Skeletal muscle tissue (tissue), 4 donors: Measurements from ENCODE around the gene PRRT1. TPM values are rescaled to one million over a fixed set of nuclear protein-coding genes. Genes with fewer than 3 reads are reported as not detected.
A peak's percentile ranks its signal among the peaks of the same experiment; 100 is the strongest.

Experiments used
- H3K27ac ChIP-seq: one replicate; pipeline ENCODE4 v1.7.0; 2013; ENCODE audit warnings: mild to moderate bottlenecking, low read depth, low read length, inconsistent platforms
- H3K27me3 ChIP-seq, 3 donors: one replicate each; pipeline ENCODE4 v1.7.0; 2013; ENCODE audit warnings: low read length in 3 of 3; ENCODE audit not compliant: control insufficient read depth in 3 of 3, insufficient read depth in 3 of 3
- H3K36me3 ChIP-seq, 3 donors: one replicate each; pipeline ENCODE4 v1.7.0; 2013; ENCODE audit warnings: low read length in 3 of 3; ENCODE audit not compliant: control insufficient read depth in 3 of 3, insufficient read depth in 3 of 3
- H3K4me1 ChIP-seq, 3 donors: one replicate each; pipeline ENCODE4 v1.7.0; 2013; ENCODE audit warnings: low read length in 3 of 3, mild to moderate bottlenecking in 3 of 3; ENCODE audit not compliant: control insufficient read depth in 3 of 3, insufficient read depth in 3 of 3
- H3K4me3 ChIP-seq, 3 donors: one replicate each; pipeline ENCODE4 v1.7.0; 2013; ENCODE audit warnings: low read length in 3 of 3
- H3K9ac ChIP-seq, 3 donors: one replicate each; pipeline ENCODE4 v1.7.0; 2013; ENCODE audit warnings: low read length in 3 of 3, mild to moderate bottlenecking in 3 of 3, moderate library complexity in 2 of 3, low read depth in 1 of 3
- H3K9me3 ChIP-seq, 3 donors: one replicate each; pipeline ENCODE4 v1.7.0; 2013; ENCODE audit warnings: low read length in 3 of 3; ENCODE audit not compliant: control insufficient read depth in 3 of 3
- total RNA-seq: library from RNA; depleted of rRNA; stranded (reverse); fragments of >200 nt; gene quantifications from one replicate; pipeline ENCODE4 v1.2.3, GENCODE V29; 2014
- donor health status: Osteomylitis.

PRRT1 gene
- total RNA-seq, 1 donor from 2014 or later = not detected

DNA sequence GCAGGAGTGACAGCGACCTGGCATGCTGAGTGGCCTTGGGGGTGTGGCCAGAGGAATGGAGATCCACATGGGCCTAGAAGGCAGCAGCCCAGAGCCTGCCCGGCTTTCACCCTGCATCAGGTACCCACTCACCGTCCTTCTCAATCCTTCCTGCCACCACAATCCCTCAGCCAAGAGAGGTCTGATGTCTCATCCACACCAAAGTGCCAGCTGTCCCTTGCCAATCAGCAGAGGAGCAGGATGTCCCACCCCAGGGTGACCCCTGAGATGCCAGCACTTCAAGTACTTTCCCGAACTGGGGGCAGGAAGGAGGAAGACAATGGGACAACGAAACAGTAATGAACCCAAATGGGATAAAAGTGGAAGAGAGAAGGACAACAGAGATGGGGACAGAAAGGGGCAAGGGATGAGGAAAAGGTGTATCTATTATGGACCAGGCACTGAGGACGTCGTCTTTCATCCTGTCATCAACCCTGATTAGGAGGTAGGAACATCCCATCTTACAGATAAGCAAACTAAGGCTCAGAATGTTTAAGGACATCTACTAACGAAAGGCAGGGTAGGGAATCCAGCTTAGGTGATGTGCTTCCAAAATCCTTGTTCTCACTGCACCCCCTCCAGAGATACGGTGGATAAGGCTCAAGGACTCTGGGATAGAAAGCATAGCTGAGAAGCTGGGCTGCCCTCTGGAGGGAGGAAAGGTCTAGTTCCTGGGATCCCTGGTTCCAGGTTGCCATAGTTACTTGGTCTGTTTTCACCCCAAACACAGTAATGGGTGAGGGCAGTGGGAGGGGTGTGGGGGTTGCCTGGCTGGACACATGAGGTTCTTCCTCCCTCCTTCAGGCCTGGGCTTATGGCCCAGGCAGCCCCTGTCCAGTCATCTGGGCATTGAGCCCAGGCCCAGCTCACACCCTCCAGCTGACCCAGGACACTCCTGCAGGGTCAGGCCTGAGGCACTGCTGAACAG lies 38.1 kb downstream of the PRRT1 start:
- no peaks in the 10 kb centered on the region for H3K9me3 ChIP-seq
- H3K4me3 ChIP-seq = no peak overlapping the region
- H3K4me1 ChIP-seq = peaks cover 30 to 39% (median 31%) of the 10 kb centered on the region in 3 donors
- H3K27me3 ChIP-seq = peaks cover 9 to 19% (median 10%) of the 10 kb centered on the region in 3 donors
- peaks cover 27 to 36% (median 33%) of the 10 kb centered on the region in 3 donors for H3K36me3 ChIP-seq
- H3K27ac ChIP-seq = peak overlapping the region; percentile 85
- peak overlapping the region in 2 of 3 donors; percentile 16 to 41 for H3K9ac ChIP-seq

DNA sequence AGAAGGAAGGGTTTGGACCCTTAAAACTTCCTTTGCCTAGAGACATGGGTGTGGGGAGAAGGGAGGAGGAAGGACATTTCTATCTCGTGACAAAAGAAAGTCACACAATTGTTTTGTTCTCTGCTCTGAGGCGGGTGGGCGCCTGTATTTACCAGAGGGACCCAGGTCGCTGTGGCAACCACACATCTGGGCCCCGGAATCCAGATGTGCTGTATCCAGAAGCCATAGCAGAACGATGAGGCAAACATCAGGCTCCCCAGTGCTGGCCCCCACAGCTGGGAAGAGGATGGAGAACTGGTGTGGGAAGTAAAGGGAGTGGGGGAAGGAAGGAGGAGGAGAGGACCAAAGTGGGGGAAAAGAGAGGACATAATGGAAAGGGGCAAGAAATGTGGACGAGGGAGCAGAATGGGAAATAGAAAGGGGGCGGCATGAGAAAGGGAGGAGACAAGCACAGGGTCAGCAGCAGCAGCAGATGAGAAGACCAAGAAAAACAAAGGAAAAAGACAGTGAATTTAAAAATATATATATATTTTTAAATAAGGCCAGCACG lies 39.2 kb downstream of the PRRT1 start:
- Histone ChIP-seq H3K9ac (peak overlapping the region in 1 of 3 donors; percentile 66), H3K36me3 (peaks cover 17 to 25% (median 24%) of the 10 kb centered on the region in 3 donors), H3K27me3 (peaks cover 11 to 29% (median 11%) of the 10 kb centered on the region in 3 donors), H3K27ac (peak overlapping the region; percentile 85), H3K4me3 (no peak overlapping the region), H3K4me1 (peaks cover 36 to 46% (median 40%) of the 10 kb centered on the region in 3 donors), H3K9me3 (no peaks in the 10 kb centered on the region)

DNA sequence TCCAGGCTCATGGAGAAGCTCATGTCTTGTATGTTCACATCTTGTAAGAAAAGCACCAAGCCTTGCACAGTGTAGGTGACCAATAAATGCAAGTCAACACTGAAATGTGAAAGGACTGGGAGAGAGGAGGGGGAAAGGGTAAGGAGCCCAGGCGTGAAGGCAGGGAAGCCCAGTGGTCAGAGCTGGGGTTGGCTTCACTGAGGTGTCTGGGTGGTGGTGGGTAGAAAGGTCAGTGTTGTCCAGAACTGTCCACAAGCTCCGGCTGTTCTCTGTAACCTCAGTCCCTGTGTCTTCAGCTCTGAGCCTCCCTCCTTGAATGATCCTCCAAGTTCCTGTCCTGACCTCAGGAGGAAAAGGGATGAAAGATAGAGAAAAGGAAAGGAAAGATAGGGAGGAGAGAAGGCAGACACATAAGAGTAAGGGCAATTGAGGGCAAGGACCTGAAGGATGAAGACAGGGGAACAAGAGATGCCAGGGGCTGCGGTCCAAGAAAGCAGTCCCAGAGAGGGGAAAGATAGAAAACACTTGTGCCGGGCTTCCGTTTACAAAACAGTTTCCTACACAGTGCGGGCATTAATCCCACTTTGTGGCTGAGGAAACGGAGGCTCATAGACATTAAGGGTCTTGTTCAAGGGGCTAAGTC lies 40.2 kb downstream of the PRRT1 start:
- H3K36me3 ChIP-seq = peaks cover 8 to 15% (median 15%) of the 10 kb centered on the region in 3 donors
- peak overlapping the region in 2 of 3 donors; percentile 24 to 34 for H3K4me3 ChIP-seq
- H3K27ac ChIP-seq = peak overlapping the region; percentile 85
- peak overlapping the region in 1 of 3 donors; percentile 43 for H3K9ac ChIP-seq
- H3K4me1 ChIP-seq = peaks cover 42 to 56% (median 49%) of the 10 kb centered on the region in 3 donors
- H3K27me3 ChIP-seq = peaks cover 11 to 39% (median 18%) of the 10 kb centered on the region in 3 donors
- no peaks in the 10 kb centered on the region for H3K9me3 ChIP-seq

DNA sequence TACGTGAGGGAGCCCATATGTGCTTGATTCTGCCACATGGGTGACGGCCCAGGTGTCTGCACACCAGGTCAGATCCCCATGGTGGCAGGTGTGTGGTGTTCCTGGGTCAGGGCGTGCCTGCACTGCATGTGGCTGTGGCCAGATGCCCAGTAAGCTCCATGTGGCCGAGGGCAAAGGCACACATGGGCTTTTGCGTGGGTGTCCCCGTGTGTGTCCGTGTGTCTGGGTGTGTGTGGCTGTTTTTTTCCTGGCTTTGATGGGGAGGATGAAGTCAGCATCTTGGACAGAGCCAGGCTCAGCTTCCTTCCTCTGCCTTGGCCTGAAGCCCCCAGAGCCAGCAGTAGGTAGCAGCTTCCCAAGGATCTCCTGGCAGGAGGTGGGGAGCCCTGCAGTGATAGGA lies 41.1 kb downstream of the PRRT1 start:
- peaks cover 44 to 57% (median 52%) of the 10 kb centered on the region in 3 donors for H3K4me1 ChIP-seq

DNA sequence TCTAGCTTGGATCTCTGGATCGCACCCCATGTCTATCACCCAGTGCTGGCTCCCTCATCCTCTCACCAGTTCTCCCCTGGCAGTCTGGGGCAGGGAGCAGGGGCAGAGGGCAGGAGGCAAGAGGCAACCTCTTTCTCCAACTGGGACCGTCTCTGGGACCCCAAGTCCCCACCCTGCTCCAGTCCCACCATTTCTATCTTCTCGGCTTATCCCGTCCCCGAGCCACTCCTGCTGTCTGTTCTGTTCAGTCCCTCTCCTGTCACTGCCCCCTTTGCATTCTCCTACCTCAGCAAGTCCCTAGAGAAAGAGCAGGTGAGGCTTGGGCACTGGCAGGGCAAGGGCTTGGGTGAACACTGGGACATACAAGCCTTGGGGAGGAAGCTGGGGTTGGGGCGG lies 42.0 kb downstream of the PRRT1 start:
- H3K4me3 ChIP-seq = peak overlapping the region in 2 of 3 donors; percentile 45 to 52
- no peaks in the 10 kb centered on the region for H3K9me3 ChIP-seq
- H3K9ac ChIP-seq = peak overlapping the region in 2 of 3 donors; percentile 66 to 77
- H3K4me1 ChIP-seq = peaks cover 44 to 57% (median 52%) of the 10 kb centered on the region in 3 donors
- H3K36me3 ChIP-seq = peaks cover 0 to 6% (median 2%) of the 10 kb centered on the region in 3 donors
- peak overlapping the region; percentile 85 for H3K27ac ChIP-seq
- H3K27me3 ChIP-seq = peaks cover 11 to 42% (median 20%) of the 10 kb centered on the region in 3 donors

More for the DNA sequence above, 41.1 kb downstream of the PRRT1 start:
- Histone ChIP-seq H3K27me3 (peaks cover 11 to 42% (median 20%) of the 10 kb centered on the region in 3 donors), H3K4me3 (peak overlapping the region in 2 of 3 donors; percentile 52 to 59), H3K9me3 (no peaks in the 10 kb centered on the region), H3K9ac (peak overlapping the region; percentile 14 to 77 (median 66)), H3K36me3 (peaks cover 2 to 10% (median 6%) of the 10 kb centered on the region in 3 donors), H3K27ac (peak overlapping the region; percentile 85)

DNA sequence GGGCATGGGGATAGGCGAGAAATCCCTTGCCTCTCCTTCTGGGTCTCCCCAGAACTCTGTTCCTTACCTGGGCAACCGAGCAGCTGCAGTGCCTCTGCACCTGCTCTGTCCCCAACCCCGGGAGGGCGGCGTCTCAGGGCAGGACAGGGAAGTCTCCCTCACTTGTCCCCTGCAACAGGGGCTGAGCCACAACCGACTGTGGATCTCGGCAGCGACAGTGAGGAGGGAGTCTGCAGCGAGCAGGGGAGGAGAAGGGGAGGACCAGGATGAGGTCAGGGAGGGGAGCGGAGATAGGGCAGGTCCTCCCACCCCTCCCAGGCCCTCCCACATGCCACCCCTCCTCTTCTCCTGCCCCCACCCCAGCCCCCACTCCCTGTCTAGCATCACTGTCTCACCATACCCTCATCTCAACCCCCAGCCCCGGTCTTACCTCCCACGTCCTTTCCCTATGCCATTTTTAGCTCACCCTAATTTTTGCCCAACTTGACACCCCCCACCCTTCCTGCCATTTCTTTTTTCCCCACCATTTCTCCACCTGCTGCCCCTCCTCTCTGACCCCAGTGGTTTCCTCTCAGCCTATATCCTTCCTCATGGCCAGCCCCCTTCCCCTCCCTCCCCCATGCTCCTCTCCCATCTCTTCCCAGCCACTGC lies 42.5 kb downstream of the PRRT1 start, which contains the start of gene TNXB:
Gene TNXB, minus strand, starts transcription at position 225 of the 651 bp plus-strand sequence. CDS start 11,140 bp downstream, outside the sequence.
- Histone ChIP-seq H3K36me3 (peaks cover 0 to 5% (median 0%) of the 10 kb centered on the region in 3 donors), H3K27me3 (peaks cover 11 to 42% (median 20%) of the 10 kb centered on the region in 3 donors), H3K4me3 (peak within 1 kb of the TSS; percentile 64 to 79 (median 77)), H3K27ac (peak within 1 kb of the TSS; percentile 91), H3K9me3 (no peaks in the 10 kb centered on the region), H3K4me1 (peaks cover 44 to 57% (median 50%) of the 10 kb centered on the region in 3 donors), H3K9ac (peak within 1 kb of the TSS; percentile 72 to 95 (median 81))

DNA sequence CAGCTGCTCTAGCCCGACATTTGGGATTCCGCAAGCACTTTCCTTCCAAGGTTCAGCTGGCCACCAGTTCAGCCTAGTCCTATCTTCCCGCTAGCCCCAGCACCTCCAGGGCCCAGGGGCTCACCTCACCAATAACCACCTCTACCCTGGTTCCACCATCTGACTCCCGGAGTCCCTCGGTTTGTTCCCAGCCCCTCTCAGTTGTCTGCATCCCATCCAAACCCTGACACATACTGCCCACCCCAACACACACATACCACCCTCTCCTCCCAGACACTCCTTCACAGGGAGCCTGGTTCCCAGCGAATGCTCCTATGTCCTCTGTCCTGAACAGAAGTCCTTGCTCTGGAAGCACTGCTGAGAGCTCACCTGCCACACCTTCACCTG lies 43.0 kb downstream of the PRRT1 start:
- Histone ChIP-seq H3K4me1 (peaks cover 41 to 55% (median 46%) of the 10 kb centered on the region in 3 donors), H3K36me3 (peaks cover 0 to 5% (median 0%) of the 10 kb centered on the region in 3 donors), H3K4me3 (peak overlapping the region; percentile 64 to 79 (median 77)), H3K9ac (peak overlapping the region; percentile 72 to 95 (median 81)), H3K27ac (peak overlapping the region; percentile 91), H3K27me3 (peaks cover 11 to 42% (median 20%) of the 10 kb centered on the region in 3 donors), H3K9me3 (no peaks in the 10 kb centered on the region)

DNA sequence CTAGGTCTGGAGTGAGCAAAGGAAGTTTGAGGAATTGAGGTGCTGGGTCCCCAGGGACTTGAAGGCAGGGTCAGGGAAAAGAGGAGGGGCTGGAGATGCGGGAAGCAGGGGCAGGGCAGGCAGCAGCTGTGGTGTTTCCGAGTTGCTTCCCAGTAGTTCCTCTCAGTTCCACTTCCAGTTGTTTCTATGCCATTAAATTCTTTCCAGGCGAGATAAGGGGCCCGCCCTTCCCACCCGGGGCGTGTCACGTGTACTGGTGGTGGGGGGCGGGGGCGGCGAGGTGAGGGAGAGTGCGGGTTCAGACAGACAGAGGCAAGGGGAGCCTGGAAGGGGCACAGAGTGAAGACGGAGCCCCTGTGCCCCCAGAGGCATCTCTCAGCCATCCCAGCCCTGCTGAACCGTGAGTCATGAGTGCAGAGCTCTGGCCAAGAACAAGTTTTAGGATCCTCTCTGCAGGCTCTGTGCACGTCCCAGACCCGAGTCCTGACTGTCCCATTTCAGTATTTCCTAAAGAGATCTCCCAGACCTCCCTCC lies 43.6 kb downstream of the PRRT1 start:
- H3K36me3 ChIP-seq = peaks cover 0 to 5% (median 0%) of the 10 kb centered on the region in 3 donors
- peaks cover 36 to 49% (median 41%) of the 10 kb centered on the region in 3 donors for H3K4me1 ChIP-seq
- peak overlapping the region; percentile 64 to 79 (median 77) for H3K4me3 ChIP-seq
- peak overlapping the region; percentile 91 for H3K27ac ChIP-seq
- peak overlapping the region; percentile 72 to 95 (median 81) for H3K9ac ChIP-seq
- H3K9me3 ChIP-seq = no peaks in the 10 kb centered on the region
- H3K27me3 ChIP-seq = peaks cover 11 to 42% (median 20%) of the 10 kb centered on the region in 3 donors
